GM12872 (cell line): Measurements from ENCODE around the gene ITGA11.

Source experiments
- CTCF ChIP-seq: IDR thresholded peaks from 3 replicates; pipeline ENCODE4 v1.5.1; 2011; ENCODE audit warnings: low read depth, mild to moderate bottlenecking, low read length, moderate library complexity; ENCODE audit not compliant: insufficient read depth

The ITGA11 gene

GRCh38 chr15:68400066-68400456 is 31.9 kb downstream of the ITGA11 start:
- no peak for TF ChIP-seq CTCF

GRCh38 chr15:68399096-68400065 is 32.6 kb downstream of the ITGA11 start:
- no peak for TF ChIP-seq CTCF

GRCh38 chr15:68396068-68396467 is 35.9 kb downstream of the ITGA11 start:
- TF ChIP-seq CTCF: no peak

DNA sequence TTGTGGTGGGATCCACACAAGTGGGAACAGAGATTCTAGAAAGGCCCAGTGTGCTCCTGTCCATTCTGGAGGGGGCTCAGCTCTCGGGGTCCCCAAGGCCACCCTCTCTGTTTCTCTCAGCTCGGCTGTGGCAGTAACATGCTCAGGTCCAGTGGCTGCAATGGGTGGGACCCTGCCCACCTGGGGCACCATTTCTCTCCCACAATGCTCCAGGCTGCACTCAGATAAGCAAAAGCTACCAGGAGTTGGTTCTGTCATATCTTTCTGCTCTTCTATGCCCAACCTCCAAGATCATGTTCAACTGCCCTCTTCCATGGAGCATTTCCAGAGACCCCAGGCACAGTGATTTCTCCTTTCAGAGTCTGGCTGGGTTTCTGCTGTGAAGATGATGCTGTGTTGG is 40.8 kb downstream of the ITGA11 start:
- no peak for TF ChIP-seq CTCF

DNA sequence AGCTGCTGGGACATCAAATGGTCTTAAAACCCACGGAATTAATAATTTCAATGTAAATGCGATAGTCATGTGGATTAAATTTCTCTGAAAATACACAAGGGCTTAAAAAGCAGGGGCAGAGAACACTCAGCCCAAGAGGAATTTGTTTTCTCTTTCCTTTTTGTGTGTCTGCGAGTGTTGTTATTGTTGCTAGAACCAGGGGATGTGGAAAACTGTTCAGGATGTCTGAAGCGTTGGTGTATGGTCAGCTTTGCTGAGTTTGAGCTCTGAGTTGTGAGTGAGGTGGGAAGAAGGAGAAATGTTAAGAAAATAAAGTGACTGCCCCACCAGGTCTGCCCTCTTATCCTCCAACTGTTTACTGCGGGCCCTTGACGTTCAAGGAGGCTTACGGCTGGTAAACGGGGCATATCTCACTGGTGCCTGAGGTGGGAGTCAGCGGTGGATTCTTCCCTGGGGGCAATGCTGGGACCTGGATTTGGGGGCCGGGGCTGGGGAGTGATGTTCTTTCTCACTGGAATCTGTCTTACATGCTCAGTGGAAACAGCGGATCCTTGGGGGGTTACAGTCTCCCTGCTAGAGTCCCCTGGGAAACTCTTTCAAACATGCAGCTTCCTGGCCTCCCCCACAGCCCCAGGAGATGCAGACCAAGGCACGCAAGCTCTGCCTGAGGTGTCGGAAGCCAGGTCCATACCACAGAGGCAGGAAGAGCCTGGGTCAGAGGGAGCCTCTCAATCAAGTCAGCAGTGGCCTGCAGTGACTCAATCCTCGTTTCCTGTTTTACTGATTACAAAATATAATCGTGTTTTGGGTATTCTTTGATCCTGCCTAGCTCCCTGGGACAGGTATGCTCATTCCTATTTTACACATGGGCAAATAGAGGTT is 41.8 kb downstream of the ITGA11 start:
- no peak for TF ChIP-seq CTCF

DNA sequence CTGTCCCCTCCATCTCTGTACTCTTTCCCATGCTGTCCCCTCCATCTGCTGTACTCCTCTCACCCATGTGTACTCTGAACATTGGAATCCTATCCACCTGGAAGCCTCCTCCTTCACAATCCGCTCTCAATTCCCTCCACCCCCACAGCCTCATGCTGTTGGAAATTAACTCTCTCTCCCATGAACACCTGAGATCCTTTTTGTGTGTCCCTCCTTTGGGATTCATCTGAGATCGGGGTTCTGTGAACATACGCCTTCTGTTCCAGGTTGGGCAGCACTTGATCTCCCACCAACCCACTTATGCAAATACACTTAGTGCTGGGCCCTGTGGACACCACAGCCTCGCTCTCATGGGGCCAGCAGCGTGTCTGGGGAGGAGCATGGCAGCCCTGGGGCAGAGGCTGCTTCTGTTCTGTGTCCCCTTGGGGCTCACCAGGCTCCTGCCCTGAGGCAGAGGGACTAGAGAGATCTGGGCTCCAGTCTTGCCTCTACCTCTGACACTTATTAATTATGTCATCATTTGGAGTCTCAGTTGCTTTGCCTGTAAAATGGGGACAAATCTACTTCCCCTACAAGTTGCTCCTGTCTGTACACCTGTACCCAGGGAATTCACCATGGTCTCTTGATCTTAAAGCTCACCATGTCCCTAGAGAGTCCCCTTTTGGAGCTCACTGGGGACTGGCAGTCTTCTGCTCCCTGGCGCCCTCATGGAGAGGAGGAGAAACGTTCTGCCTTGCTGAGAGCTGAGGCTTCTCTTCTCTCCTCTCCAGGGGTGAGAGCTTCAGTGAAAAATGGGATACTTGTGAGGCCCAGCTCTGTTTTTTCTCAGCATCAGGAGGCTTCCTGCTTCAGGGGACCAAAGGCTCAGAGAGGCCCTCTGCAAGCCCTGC is 42.7 kb downstream of the ITGA11 start:
- no peak for TF ChIP-seq CTCF
